Mesothelial cell of epicardium (in vitro differentiated cells): Measurements from ENCODE around the gene ARPC1A. TPM values are rescaled to one million over a fixed set of nuclear protein-coding genes. Genes with fewer than 3 reads are reported as not detected.

Experiments
- DNase-seq, 2 experiments: peaks; one replicate each; pipeline ENCODE4 v3.0.0; 2021; ENCODE audit warnings: low spot score in 2 of 2; ENCODE audit not compliant: unreplicated experiment in 2 of 2
- H3K27ac Mint-ChIP-seq: 2 replicates; pipeline ENCODE4 v1.8.0; 2021; ENCODE audit warnings: mixed read lengths
- H3K27me3 Mint-ChIP-seq: 2 replicates; pipeline ENCODE4 v1.8.0; 2021; ENCODE audit warnings: low read depth, mixed read lengths
- H3K36me3 Mint-ChIP-seq: 2 replicates; pipeline ENCODE4 v1.8.0; 2021; ENCODE audit warnings: mixed read lengths
- H3K4me1 Mint-ChIP-seq: 2 replicates; pipeline ENCODE4 v1.8.0; 2021; ENCODE audit warnings: mixed read lengths
- H3K4me3 Mint-ChIP-seq: 2 replicates; pipeline ENCODE4 v1.8.0; 2021; ENCODE audit warnings: mild to moderate bottlenecking, moderate library complexity, mixed read lengths
- H3K9me3 Mint-ChIP-seq: 2 replicates; pipeline ENCODE4 v1.8.0; 2021; ENCODE audit warnings: mixed read lengths
- CTCF ChIP-seq: fragments of 200-600 bp; sonication (generic); IDR thresholded peaks from one replicate; pipeline ENCODE4 v1.5.0; 2021; ENCODE audit warnings: antibody characterized with exemption; ENCODE audit not compliant: unreplicated experiment
- total RNA-seq: library from RNA; stranded (reverse); gene quantifications from 3 replicates; pipeline ENCODE4 v1.2.1, GENCODE V29; 2021

ARPC1A gene
- total RNA-seq, 1 donor from 2014 or later: 99.3 TPM

GRCh38 chr7:99392046-99392445 is 66.3 kb downstream of the ARPC1A start:
- H3K4me3 Mint-ChIP-seq: peak overlapping the region; percentile 86
- no peak for TF ChIP-seq CTCF
- H3K27ac Mint-ChIP-seq: no peak overlapping the region
- no peak for DNase-seq
- H3K4me1 Mint-ChIP-seq: peaks cover 14% of the 10 kb centered on the region
- H3K27me3 Mint-ChIP-seq: no peaks in the 10 kb centered on the region
- no peaks in the 10 kb centered on the region for H3K9me3 Mint-ChIP-seq
- peaks cover 13% of the 10 kb centered on the region for H3K36me3 Mint-ChIP-seq

- TF ChIP-seq CTCF: no peak
- peaks cover 15% of the 10 kb centered on the region for H3K36me3 Mint-ChIP-seq
- DNase-seq: peak in 1 of 2 experiments; percentile 66
Measured at GRCh38 chr7:99392659-99393354, 67.1 kb downstream of the ARPC1A start.

GRCh38 chr7:99393355-99394187 is 67.9 kb downstream of the ARPC1A start:
- peak overlapping the region; percentile 82 for H3K27ac Mint-ChIP-seq
- H3K4me3 Mint-ChIP-seq: peak overlapping the region; percentile 86
- peaks cover 12% of the 10 kb centered on the region for H3K36me3 Mint-ChIP-seq
- TF ChIP-seq CTCF: no peak
- no peaks in the 10 kb centered on the region for H3K9me3 Mint-ChIP-seq
- H3K27me3 Mint-ChIP-seq: no peaks in the 10 kb centered on the region
- peaks cover 14% of the 10 kb centered on the region for H3K4me1 Mint-ChIP-seq
- no peak for DNase-seq

More at GRCh38 chr7:99392659-99393354, 67.1 kb downstream of the ARPC1A start:
- no peaks in the 10 kb centered on the region for H3K9me3 Mint-ChIP-seq
- H3K4me1 Mint-ChIP-seq: peaks cover 14% of the 10 kb centered on the region
- H3K27me3 Mint-ChIP-seq: no peaks in the 10 kb centered on the region
- H3K27ac Mint-ChIP-seq: peak overlapping the region; percentile 82
- H3K4me3 Mint-ChIP-seq: peak overlapping the region; percentile 86

- Mint-ChIP-seq H3K4me3 (peak overlapping the region; percentile 86), H3K27me3 (no peaks in the 10 kb centered on the region), H3K27ac (no peak overlapping the region), H3K36me3 (peaks cover 12% of the 10 kb centered on the region), H3K4me1 (peaks cover 14% of the 10 kb centered on the region), H3K9me3 (no peaks in the 10 kb centered on the region)
- TF ChIP-seq CTCF: no peak
- DNase-seq: no peak
Measured at GRCh38 chr7:99394188-99394502, 68.4 kb downstream of the ARPC1A start.

GRCh38 chr7:99395616-99396327 is 70.1 kb downstream of the ARPC1A start:
- DNase-seq: no peak
- Mint-ChIP-seq H3K4me3 (no peak overlapping the region), H3K4me1 (peaks cover 14% of the 10 kb centered on the region), H3K9me3 (no peaks in the 10 kb centered on the region), H3K27ac (peak overlapping the region; percentile 34), H3K36me3 (peaks cover 15% of the 10 kb centered on the region), H3K27me3 (no peaks in the 10 kb centered on the region)
- TF ChIP-seq CTCF: no peak
